Measurements from ENCODE around the gene SRBD1. TPM values are rescaled to one million over a fixed set of nuclear protein-coding genes. Genes with fewer than 3 reads are reported as not detected.

The SRBD1 gene
- polyA plus RNA-seq, 2 of the 4 experiments (the other 2 are of a cell fraction): 11.0 to 13.7 TPM

DNA sequence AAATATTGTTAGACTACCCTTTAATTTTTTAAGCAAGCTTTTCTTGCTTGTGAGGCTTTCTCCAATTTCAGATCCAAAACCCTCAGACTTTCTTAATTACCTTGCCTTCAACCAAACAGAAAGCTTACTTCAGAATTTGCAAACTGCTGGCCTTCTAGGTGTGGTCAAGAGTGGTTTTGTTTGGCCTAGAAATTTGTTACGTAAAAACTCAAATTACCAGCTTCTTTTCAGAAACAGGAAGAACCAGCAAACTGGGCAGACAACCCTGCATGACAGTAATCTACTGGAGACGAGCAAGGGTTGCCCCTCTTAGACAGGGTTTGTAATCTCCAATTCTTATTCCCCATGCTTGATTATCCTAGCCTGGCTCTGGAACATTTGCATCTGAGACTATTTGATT is 27.1 kb downstream of the SRBD1 start:
- 95% methylated on average over 2 of the region's 2 CpGs for WGBS (ENCODE audit: missing lambda C conversion rate)
- H3K9me3 ChIP-seq: no peaks in the 10 kb centered on the region
- TF ChIP-seq PHF8 (IDR thresholded peaks at IDR 0.05; ENCODE audit: borderline replicate concordance, low read depth) (no peak), RCOR1 (IDR thresholded peaks at IDR 0.05; ENCODE audit: low read depth, low read length) (no peak), MAFK (IDR thresholded peaks at IDR 0.05; ENCODE audit: partially characterized antibody) (no peak), GATA3 (IDR thresholded peaks at IDR 0.05; ENCODE audit: borderline replicate concordance) (no peak)
- TF ChIP-seq, protein P1, sequence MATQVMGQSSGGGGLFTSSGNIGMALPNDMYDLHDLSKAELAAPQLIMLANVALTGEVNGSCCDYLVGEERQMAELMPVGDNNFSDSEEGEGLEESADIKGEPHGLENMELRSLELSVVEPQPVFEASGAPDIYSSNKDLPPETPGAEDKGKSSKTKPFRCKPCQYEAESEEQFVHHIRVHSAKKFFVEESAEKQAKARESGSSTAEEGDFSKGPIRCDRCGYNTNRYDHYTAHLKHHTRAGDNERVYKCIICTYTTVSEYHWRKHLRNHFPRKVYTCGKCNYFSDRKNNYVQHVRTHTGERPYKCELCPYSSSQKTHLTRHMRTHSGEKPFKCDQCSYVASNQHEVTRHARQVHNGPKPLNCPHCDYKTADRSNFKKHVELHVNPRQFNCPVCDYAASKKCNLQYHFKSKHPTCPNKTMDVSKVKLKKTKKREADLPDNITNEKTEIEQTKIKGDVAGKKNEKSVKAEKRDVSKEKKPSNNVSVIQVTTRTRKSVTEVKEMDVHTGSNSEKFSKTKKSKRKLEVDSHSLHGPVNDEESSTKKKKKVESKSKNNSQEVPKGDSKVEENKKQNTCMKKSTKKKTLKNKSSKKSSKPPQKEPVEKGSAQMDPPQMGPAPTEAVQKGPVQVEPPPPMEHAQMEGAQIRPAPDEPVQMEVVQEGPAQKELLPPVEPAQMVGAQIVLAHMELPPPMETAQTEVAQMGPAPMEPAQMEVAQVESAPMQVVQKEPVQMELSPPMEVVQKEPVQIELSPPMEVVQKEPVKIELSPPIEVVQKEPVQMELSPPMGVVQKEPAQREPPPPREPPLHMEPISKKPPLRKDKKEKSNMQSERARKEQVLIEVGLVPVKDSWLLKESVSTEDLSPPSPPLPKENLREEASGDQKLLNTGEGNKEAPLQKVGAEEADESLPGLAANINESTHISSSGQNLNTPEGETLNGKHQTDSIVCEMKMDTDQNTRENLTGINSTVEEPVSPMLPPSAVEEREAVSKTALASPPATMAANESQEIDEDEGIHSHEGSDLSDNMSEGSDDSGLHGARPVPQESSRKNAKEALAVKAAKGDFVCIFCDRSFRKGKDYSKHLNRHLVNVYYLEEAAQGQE (IDR thresholded peaks at IDR 0.05): no peak
- FAIRE-seq (no peak), ATAC-seq (no peak), DNase-seq (ENCODE audit: low read depth in 1 of 2, low spot score in 1 of 2) (no peak)
- peaks cover 9% of the 10 kb centered on the region; the same call in 2 of the 3 replicates for H3K4me1 ChIP-seq
- CTCF ChIA-PET: interaction anchor here (1.2 to 3.1 kb wide), 5 partner anchors 12 to 408 kb away, joined by 3 to 13 read pairs (median 4); partner anchors contain the start of gene SRBD1
- no peak overlapping the region for H3K27ac ChIP-seq
- POLR2A ChIA-PET: no interaction called here
- no peak overlapping the region for H3K4me2 ChIP-seq
- no peak overlapping the region for H3K4me3 ChIP-seq

DNA sequence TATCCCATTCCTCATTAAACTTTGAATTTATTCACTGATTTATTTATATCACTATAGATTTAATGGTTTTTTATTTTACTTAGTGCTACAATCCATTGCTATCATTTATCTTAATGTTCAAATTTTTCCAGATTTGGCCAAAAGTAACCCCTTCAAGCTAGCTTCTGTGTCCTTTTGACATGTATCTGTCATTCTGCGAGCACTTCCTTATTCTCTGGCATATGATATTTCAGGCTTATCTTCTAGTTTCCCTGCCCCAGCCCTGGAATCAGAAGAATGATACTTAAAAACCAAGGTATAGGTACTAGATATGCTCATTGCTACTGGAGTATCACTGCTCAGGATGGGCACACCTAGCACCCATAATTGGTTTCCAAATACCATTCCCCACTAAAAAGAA is 28.5 kb downstream of the SRBD1 start:
- POLR2A ChIA-PET: no interaction called here
- peaks cover 9% of the 10 kb centered on the region; the same call in 2 of the 3 replicates for H3K4me1 ChIP-seq
- DNase-seq (ENCODE audit: low read depth in 1 of 2, low spot score in 1 of 2) (no peak), FAIRE-seq (no peak), ATAC-seq (no peak)
- 94% methylated on average over 1 of the region's 1 CpG for whole genome bisulfite sequencing (ENCODE audit: missing lambda C conversion rate)
- H3K4me2 ChIP-seq: no peak overlapping the region
- no peaks in the 10 kb centered on the region for H3K9me3 ChIP-seq
- TF ChIP-seq BHLHE40 (IDR thresholded peaks at IDR 0.05; ENCODE audit: low read depth, low read length) (no peak), POLR2A (IDR thresholded peaks at IDR 0.05; ENCODE audit: low read length) (no peak), PHF8 (IDR thresholded peaks at IDR 0.05; ENCODE audit: borderline replicate concordance, low read depth) (no peak), EHMT2 (IDR thresholded peaks at IDR 0.05; ENCODE audit: low read depth) (no peak), FOSL2 (IDR thresholded peaks at IDR 0.05) (no peak), FOSL2 (CRISPR knock-in tag; IDR thresholded peaks at IDR 0.05) (no peak), ZFP36 (IDR thresholded peaks at IDR 0.05; ENCODE audit: borderline replicate concordance, partially characterized antibody) (no peak), HDAC2 (IDR thresholded peaks at IDR 0.05) (no peak), TFCP2L1 (CRISPR knock-in tag; IDR thresholded peaks at IDR 0.05) (no peak)
- TF ChIP-seq, protein P2, sequence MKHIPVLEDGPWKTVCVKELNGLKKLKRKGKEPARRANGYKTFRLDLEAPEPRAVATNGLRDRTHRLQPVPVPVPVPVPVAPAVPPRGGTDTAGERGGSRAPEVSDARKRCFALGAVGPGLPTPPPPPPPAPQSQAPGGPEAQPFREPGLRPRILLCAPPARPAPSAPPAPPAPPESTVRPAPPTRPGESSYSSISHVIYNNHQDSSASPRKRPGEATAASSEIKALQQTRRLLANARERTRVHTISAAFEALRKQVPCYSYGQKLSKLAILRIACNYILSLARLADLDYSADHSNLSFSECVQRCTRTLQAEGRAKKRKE (CRISPR knock-in tag; IDR thresholded peaks at IDR 0.05; ENCODE audit: low read depth): no peak
- TF ChIP-seq, protein P1 (IDR thresholded peaks at IDR 0.05): no peak
- no peak overlapping the region for H3K27ac ChIP-seq
- CTCF ChIA-PET: interaction anchor here (0.6 to 1.5 kb wide), 4 partner anchors 16 to 65 kb away, joined by 3 read pairs; no protein-coding TSS in a partner anchor
- no peak overlapping the region for H3K4me3 ChIP-seq
